ENCODE results near the gene PRKCZ. TPM values are rescaled to one million over a fixed set of nuclear protein-coding genes. Genes with fewer than 3 reads are reported as not detected.

Gene PRKCZ
- total and polyA plus RNA-seq, 4 donors: 4.8 to 9.9 (median 8.4) TPM

- Histone ChIP-seq H3K27ac (ENCODE audit: low read depth in 1 of 2, low read length in 2 of 2) (no peak overlapping the region), H3K9me3 (ENCODE audit: control insufficient read depth in 4 of 4, low read length in 3 of 4) (no peaks in the 10 kb centered on the region), H3K4me3 (ENCODE audit: low read depth in 1 of 3, low read length in 3 of 3) (no peak overlapping the region), H3K9ac (ENCODE audit: low read depth in 1 of 2, low read length in 2 of 2) (no peak overlapping the region), H3K36me3 (ENCODE audit: control insufficient read depth in 4 of 4, insufficient read depth in 3 of 4, low read depth in 1 of 4, low read length in 3 of 4) (peaks cover 0 to 17% (median 4%) of the 10 kb centered on the region in 4 donors), H3K27me3 (ENCODE audit: control insufficient read depth in 4 of 4, insufficient read depth in 4 of 4, low read length in 3 of 4) (no peaks in the 10 kb centered on the region), H3K4me1 (ENCODE audit: control insufficient read depth in 4 of 4, insufficient read depth in 4 of 4, low read length in 3 of 4) (no peaks in the 10 kb centered on the region)
- DNase-seq (ENCODE audit: low spot score): no peak
- WGBS: 97% methylated on average over 4 of the region's 4 CpGs
- no peak for TF ChIP-seq HNF4A (conservative IDR thresholded peaks at IDR 0.05)
- no peak for TF ChIP-seq JUND (IDR thresholded peaks at IDR 0.05)
- no peak for TF ChIP-seq ZBTB33 (IDR thresholded peaks at IDR 0.05)
- TF ChIP-seq RAD21 (IDR thresholded peaks at IDR 0.05): no peak
- TF ChIP-seq ATF3 (IDR thresholded peaks at IDR 0.05): no peak
- TF ChIP-seq SP1 (IDR thresholded peaks at IDR 0.05): no peak
- no peak for TF ChIP-seq CTCF (IDR thresholded peaks at IDR 0.05; ENCODE audit: low read depth, low read length, missing input control)
- TF ChIP-seq YY1 (IDR thresholded peaks at IDR 0.05): no peak
- no peak for TF ChIP-seq MAX (IDR thresholded peaks at IDR 0.05)
- TF ChIP-seq TAF1 (conservative IDR thresholded peaks at IDR 0.05): no peak
- TF ChIP-seq REST (IDR thresholded peaks at IDR 0.05): no peak
- TF ChIP-seq FOXA2 (IDR thresholded peaks at IDR 0.05): no peak
- no peak for TF ChIP-seq RXRA (IDR thresholded peaks at IDR 0.05)
- TF ChIP-seq NR2F2 (IDR thresholded peaks at IDR 0.05): no peak
- no peak for TF ChIP-seq HNF4G (IDR thresholded peaks at IDR 0.05)
- TF ChIP-seq GABPA (IDR thresholded peaks at IDR 0.05 in 1 of 2, conservative IDR thresholded peaks at IDR 0.05 in 1 of 2): no peak
- no peak for TF ChIP-seq EGR1 (IDR thresholded peaks at IDR 0.05; ENCODE audit: low read depth in 2 of 2)
Observed at GRCh38 chr1:2065699-2066098, 15.5 kb downstream of the PRKCZ start.

- no peaks in the 10 kb centered on the region for H3K27me3 ChIP-seq (ENCODE audit: control insufficient read depth in 4 of 4, insufficient read depth in 4 of 4, low read length in 3 of 4)
- H3K9me3 ChIP-seq (ENCODE audit: control insufficient read depth in 4 of 4, low read length in 3 of 4): no peaks in the 10 kb centered on the region
- DNase-seq (ENCODE audit: low spot score): no peak
- no peak overlapping the region for H3K27ac ChIP-seq (ENCODE audit: low read depth in 1 of 2, low read length in 2 of 2)
- no peak overlapping the region for H3K9ac ChIP-seq (ENCODE audit: low read depth in 1 of 2, low read length in 2 of 2)
- H3K36me3 ChIP-seq (ENCODE audit: control insufficient read depth in 4 of 4, insufficient read depth in 3 of 4, low read depth in 1 of 4, low read length in 3 of 4): peaks cover 0 to 8% (median 2%) of the 10 kb centered on the region in 4 donors
- 96% methylated on average over 21 of the region's 21 CpGs for WGBS
- no peaks in the 10 kb centered on the region for H3K4me1 ChIP-seq (ENCODE audit: control insufficient read depth in 4 of 4, insufficient read depth in 4 of 4, low read length in 3 of 4)
- TF ChIP-seq YY1 (IDR thresholded peaks at IDR 0.05) (no peak), JUND (IDR thresholded peaks at IDR 0.05) (no peak), RXRA (IDR thresholded peaks at IDR 0.05) (no peak), FOXA1 (IDR thresholded peaks at IDR 0.05) (no peak), REST (IDR thresholded peaks at IDR 0.05) (no peak)
- H3K4me3 ChIP-seq (ENCODE audit: low read depth in 1 of 3, low read length in 3 of 3): no peak overlapping the region
Observed at GRCh38 chr1:2067393-2067792, 17.2 kb downstream of the PRKCZ start.
